Gastroesophageal sphincter (tissue), 3 donors: ENCODE data around the gene CTIF.

Experiments
- CTCF ChIP-seq, 4 experiments: fragments of 200-600 bp in 2 of 4; fragments of 450-650 bp in 2 of 4; sonication (generic) in 1 of 4; IDR thresholded peaks; one replicate each; pipeline ENCODE4 v1.5.1; 2017 to 2019; ENCODE audit warnings: antibody characterized with exemption in 4 of 4, mild to moderate bottlenecking in 2 of 4, moderate library complexity in 2 of 4
- EP300 ChIP-seq: sonication (generic); formaldehyde crosslinking; IDR thresholded peaks from one replicate; pipeline ENCODE4 v1.6.1; 2017; ENCODE audit warnings: antibody characterized with exemption, mild to moderate bottlenecking
- POLR2A ChIP-seq, 2 donors: fragments of 450-650 bp; IDR thresholded peaks; one replicate each; pipeline ENCODE4 v1.6.1; 2017; ENCODE audit warnings: antibody characterized with exemption in 2 of 2, mild to moderate bottlenecking in 2 of 2, moderate library complexity in 1 of 2
- POLR2AphosphoS5 ChIP-seq: sonication (generic); formaldehyde crosslinking; IDR thresholded peaks from one replicate; pipeline ENCODE4 v1.6.1; 2017; ENCODE audit warnings: antibody characterized with exemption

- no peak for TF ChIP-seq POLR2A (IDR thresholded peaks at IDR 0.05)
- no peak for TF ChIP-seq CTCF (IDR thresholded peaks at IDR 0.05)
- no peak for TF ChIP-seq EP300
- TF ChIP-seq POLR2AphosphoS5, result no peak
Observed at GRCh38 chr18:48719388-48719787, 180.6 kb downstream of the CTIF start.
